ENCODE measurements around the gene ITPRIP.

Gene ITPRIP

DNA sequence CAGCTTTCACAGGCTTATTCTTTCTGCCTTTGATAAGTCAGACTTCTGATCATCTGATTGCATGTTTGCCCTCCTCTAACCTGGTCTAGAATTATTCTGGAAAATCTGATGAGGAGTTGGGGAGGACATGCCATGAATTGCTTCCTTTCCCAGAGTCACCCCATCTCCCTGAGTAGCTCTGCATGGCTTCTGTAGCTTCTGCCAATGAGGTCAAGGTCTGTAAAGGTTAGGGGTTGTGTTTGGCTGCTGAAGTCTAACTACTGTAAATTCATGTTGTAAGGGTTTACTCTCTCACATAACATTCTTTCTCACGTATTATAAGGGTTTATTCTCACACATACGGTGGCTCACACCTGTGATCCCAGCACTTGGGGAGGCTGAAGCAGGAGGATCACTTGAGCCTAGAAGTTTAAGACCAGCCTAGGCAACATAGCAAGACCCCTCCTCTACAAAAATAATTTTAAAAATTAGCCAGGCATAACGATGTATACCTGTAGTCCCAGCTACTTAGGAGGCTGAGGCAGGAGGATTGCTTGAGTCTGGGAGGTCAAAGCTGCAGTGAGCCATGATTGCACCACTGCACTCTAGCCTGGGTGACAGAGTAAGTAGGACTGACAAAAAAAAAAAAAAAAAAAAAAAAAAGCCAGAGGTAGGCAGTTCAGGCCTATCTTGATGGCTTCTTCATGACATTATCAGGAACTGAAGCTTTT is 58.6 kb downstream of the ITPRIP start:
- no peak for DNase-seq (ENCODE audit: low read depth)

DNA sequence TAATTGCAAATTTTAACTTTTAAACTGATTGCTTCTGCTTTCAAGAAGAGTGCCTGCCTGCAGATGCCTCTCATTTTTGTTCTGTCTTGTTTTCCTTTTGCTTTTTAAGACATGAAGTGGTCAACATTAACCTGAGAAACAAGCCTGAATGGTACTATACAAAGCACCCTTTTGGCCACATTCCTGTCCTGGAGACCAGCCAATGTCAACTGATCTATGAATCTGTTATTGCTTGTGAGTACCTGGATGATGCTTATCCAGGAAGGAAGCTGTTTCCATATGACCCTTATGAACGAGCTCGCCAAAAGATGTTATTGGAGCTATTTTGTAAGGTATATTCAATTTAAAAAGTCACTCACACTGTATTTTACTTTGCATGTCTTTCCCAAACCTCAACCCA is 60.5 kb downstream of the ITPRIP start:
- DNase-seq (ENCODE audit: low read depth), result no peak

DNA sequence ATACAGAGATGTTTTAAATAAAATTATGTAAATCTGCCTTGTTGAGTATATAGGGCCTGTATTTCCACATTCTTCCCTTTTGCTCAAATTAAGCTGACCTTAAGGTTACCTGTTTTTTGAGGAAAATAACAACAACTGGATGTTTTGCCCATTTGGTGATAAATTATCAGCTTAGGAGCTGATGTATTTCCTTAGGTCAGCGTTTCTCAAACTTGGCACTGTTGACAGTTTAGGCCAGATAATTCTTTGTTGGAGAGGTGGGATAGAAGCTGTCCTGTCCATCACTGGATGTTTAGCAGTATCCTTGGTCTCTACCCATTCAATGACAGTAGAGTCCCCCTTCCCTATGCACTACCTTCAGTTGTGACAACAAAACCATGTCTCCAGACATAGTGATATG is 62.1 kb downstream of the ITPRIP start:
- no peak for DNase-seq (ENCODE audit: low read depth)

DNA sequence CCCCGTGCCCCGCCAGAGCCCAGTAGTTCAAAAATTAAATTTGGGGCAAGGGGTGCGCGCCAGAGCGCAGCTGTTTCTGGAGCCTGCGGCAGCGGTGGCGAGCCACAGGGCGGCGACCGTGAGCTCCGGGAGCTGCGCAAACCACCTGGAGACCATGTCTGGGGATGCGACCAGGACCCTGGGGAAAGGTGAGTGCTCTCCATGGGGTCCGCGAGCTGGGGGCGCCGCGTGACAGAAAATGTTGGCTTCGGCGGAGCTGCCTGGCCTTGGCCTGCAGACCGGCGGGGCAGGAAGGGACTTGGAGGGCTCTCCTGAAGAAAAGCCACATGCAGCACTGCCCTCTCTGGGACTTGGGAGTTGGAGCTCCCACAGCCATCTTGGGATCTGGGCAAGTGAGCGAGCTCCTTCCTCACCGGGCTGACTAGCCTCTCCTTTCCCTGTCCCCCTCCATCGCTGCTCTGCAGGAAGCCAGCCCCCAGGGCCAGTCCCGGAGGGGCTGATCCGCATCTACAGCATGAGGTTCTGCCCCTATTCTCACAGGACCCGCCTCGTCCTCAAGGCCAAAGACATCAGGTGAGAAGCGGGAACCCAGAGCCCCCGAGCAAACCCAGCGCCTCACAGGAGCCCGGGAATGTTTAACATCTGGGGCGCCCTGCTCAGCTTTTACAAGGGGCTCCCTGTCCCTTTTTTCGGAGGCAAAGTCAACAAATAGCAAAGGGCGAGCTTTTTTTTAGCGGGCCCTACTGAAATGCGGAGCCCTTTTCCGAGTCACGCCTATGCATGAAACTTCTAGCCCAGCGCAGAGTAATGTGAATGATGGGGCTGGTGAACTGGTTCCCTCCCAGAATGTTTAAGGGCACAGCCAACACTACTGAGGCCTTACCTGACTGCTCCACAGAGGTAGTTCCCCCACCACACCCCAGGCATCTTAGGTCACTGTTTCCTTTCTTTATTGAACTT is 63.2 kb downstream of the ITPRIP start:
- DNase-seq (ENCODE audit: low read depth), result peak; percentile 48

DNA sequence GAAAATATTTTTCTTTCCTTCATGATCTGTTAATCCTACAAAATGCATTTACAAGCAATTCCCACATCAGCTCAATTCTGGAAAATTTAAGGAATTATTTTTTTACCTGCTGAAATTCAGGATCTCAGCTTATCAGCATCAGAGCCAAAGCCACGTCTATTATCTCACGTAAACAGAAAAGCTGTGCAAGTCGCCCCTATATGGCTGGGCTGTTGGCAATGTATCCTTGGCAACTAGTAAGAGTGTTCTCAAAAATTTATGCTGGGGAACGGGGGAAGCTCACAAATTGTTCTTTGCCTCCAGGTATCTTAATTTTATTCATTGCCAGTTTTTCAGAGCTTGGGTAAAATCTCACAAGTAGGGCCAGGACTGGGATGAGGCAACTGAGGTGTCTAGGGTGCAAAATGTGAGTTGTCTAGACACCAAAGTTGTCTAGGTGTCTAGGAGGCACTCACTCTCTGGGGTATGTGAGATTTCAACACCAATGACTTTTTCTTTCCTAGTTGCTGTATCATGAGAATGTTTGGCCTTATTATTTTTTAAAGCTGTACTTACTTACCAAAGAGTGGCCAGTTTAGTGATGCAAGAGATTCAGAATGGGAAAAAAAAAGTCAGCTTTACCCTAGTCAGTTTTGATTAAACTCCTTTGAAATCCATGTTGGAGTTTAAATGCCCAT is 64.2 kb downstream of the ITPRIP start:
- no peak for DNase-seq (ENCODE audit: low read depth)

DNA sequence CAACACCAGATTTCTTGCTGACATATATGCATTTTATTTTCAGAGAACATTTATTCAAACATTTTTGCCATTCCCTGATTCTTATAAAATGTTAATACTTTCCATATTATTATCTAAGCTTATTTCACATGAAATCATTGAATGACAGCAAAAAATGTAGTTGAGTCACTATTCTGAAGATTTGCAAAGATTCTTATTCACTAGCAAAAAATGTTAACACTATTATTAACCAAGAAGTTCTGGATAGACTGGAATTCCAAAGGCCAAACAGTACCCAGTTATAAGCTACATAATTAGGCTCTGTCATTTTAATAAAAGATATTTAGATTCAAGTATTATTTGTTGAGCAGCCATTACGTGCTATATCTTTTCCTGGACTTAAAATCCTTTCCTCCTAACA is 65.0 kb downstream of the ITPRIP start:
- DNase-seq (ENCODE audit: low read depth), result peak; percentile 58

DNA sequence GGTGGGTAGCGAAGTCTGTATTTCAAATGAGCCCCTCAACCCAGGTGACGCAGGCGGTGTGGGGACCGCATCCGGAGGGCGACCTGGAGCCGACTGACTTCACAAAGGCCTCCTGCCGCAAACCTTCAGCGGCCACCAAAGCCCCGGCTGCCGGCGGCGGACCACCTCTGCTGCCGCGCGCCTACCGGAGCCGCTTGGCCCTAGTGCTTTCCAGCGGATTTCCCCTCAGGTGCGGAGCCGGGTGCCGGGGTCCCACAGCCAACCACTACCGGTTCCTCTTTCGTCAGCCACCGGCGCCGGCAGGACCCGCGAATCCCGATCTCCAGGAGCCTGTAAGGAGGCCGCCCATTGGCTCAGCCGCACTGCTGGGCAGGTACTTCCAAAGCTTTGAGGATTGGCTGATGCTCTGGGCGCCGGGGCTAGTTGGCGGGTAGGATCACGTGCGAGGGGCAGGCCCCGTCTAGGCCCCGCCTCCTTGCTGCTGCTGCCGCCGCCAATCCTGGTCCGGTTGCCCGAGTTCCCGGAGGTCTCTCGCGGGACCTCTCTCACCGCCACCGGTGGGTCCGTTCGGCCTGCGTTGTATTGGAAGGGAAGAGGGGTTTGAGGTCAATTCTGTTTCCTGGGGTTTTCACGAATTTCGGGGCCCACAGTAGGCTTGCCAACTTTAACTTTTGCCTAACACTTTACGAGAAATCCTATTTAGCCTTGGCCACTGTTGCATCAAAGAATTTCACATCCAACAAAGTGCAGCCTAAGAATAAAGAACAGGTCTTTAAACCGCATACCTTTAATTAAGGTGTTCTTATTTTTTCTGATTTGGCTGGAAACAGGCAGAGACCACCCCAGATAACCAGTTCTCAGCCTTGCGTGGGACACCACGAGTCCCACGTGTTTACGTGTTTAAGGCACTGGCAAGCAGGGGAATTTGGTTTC is 69.3 kb downstream of the ITPRIP start, which contains the start of gene GSTO2:
TSS of gene GSTO2 (plus strand) at position 472 of the 933 bp plus-strand sequence. CDS start 5,732 bp downstream, outside the sequence.
- no peak for DNase-seq (ENCODE audit: low read depth)

DNA sequence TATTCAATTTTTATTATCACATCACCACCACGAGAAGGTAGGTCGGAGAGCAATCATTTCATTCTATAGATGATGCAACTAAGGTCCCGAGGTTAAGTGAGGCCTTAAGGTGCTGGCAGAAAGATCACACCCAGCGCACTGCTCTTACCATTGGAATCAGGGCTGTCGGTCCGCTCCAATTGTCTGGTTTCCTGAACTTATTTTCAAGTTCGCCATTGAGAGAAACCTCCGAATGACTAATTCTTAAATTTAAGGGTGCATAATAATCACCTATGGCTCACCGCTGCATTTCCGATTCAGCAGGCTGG is 69.9 kb downstream of the ITPRIP start:
- no peak for DNase-seq (ENCODE audit: low read depth)

DNA sequence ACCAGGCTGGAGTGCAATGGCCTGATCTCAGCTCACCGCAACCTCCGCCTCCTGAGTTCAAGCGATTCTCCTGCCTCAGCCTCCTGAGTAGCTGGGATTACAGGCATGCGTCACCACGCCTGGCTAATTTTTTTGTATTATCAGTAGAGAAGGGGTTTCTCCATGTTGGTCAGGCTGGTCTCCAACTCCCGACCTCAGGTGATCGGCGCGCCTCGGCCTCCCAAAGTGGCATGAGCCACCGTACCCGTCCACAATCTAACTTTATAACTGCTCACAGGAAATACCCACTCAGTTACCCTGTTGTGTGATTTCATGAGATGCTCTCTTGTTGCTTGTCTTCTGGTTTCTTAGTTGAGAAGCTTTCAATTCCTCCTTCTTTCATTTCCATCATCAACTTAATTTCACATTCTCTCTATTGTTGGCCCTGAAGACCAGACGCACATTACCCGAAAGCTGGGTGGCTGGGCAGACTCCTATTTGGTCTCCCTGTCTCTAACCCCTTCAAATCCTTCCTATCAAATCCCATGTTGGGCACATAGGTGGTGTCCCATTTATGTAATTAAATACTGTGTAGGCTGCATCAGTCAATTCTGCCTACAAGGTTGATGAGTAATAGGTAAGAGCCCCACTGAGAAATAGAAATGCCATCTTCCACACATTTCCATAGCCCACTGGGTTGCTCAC is 70.4 kb downstream of the ITPRIP start:
- no peak for DNase-seq (ENCODE audit: low read depth)

DNA sequence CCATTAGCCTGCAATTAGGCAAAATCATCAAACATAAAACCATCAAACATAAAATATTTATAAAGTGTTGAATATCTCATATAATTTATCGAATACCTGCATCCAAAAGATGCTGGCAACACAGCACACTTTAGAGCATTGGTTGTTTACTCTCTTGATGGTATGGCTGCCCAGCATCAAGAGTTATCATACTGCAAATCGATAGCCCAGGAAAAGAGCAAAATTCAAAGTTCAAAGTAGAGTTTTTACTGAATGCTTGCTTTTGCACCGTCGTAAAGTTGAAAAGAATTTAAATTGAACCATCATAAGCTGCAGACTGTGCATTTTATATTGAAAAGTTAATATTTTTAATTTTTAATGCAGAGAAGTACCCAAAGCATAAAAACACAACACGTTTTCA is 73.5 kb downstream of the ITPRIP start:
- DNase-seq (ENCODE audit: low read depth), result no peak

DNA sequence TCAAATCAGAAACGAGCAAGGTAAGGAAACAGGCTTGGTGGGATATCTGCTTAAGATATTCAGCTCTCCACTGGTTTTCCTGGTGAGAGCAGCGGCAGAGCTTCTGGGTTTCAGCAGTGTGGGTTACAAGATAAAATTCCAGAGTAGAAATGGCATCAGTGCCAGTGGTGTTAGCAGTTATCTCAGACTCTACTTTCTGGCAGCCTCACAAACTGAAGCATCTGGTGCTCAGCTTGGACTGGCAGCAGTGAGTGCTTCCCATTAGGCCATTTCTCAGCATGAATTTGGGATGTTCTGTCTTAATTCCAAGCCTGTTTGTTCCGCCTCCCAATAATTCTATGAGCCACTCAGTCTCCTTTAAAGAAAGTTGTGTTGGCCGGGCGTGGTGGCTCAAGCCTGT is 76.2 kb downstream of the ITPRIP start:
- no peak for DNase-seq (ENCODE audit: low read depth)

DNA sequence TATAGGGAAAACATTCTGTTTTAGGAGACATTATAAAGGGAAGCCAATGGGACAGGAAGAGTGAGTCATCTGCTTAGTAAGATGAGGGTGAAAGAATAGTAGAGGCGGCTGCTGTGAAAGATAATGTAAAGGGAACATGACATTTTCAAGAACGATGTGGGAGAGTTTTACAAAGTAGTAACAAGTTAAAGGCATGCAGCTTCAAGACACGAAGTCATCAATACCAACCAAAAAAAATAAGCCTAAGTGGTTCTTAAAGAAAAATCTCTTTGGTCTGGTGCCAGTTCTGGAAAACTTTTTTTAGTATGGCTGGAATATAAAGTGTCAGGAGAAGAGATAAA is 77.5 kb downstream of the ITPRIP start:
- DNase-seq (ENCODE audit: low read depth), result peak; percentile 84

DNA sequence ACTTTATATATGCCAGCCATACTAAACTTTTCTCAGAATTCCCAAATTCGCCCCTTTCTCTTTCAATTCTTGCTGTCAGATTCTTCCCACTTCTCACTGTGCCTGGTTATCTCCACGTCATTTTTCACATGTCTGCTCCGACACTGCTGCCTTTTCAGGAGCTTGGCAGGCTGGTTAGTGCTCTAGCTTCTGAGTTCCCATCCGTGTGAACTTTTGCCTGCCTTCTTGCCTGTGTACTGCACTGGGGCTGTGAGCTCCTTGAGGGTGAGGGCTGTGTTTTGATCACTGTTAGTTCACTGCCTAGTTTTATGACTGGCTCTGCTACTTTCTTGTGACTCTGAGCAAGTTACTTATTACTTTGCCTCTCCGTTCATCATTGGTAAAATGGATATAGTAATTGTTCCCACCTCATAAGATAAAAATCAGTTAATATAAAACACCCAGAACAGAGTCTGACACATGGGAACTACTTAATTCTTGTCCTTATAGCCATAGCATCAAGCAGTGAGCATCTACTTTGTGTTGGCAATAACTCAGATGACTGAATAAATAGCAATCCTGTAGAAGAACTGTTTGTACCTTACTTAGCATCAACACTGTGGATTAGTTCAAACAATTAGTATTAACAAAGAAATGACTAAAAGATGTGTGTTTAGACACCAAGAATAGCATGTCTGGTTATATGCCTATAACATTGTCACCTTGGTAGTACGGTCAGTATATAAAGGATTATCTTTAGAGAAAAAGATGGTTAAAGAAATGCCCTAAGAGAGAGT is 78.1 kb downstream of the ITPRIP start:
- peak; percentile 41 for DNase-seq (ENCODE audit: low read depth)

All from ELR (cell line).